Right lobe of liver (tissue), 6 donors: ENCODE measurements around the gene TMEM131. TPM values are rescaled to one million over a fixed set of nuclear protein-coding genes. Genes with fewer than 3 reads are reported as not detected.
"Not testable (repeated sequence)": the region's sequence is repeated elsewhere in the genome, so short reads cannot be mapped to it uniquely, and the experiment has no call there.

ENCODE experiments used
- ATAC-seq, 4 donors: fragments of 200-7000 bp; cut with Tn5 transposase; one replicate each; pipeline ENCODE4 v1.9.1; 2020; ENCODE audit warnings: mild to moderate bottlenecking in 4 of 4, moderate library complexity in 4 of 4
- DNase-seq, 3 donors: peaks; one replicate each; pipeline ENCODE4 v3.0.0-alpha.2; 2020
- H3K27ac ChIP-seq, 3 donors: fragments of 200-600 bp; one replicate each; pipeline ENCODE4 v1.8.0; 2022
- H3K27me3 ChIP-seq, 2 donors: fragments of 200-600 bp; one replicate each; pipeline ENCODE4 v1.8.0; 2022
- H3K36me3 ChIP-seq, 4 donors: fragments of 200-600 bp; sonication (generic) in 1 of 4; one replicate each; pipeline versions ENCODE4 v1.5.1 to v1.8.0; 2017 to 2022; ENCODE audit warnings: control low read depth in 1 of 4
- H3K4me1 ChIP-seq, 4 donors: fragments of 200-600 bp; sonication (generic) in 1 of 4; one replicate each; pipeline versions ENCODE4 v1.5.1 to v1.8.0; 2017 to 2022; ENCODE audit warnings: control low read depth in 1 of 4
- H3K4me3 ChIP-seq, 3 donors: fragments of 200-600 bp; one replicate each; pipeline ENCODE4 v1.8.0; 2022
- H3K9me3 ChIP-seq, 4 donors: fragments of 200-600 bp; sonication (generic) in 1 of 4; one replicate each; pipeline versions ENCODE4 v1.5.1 to v1.8.0; 2017 to 2022; ENCODE audit warnings: control low read depth in 1 of 4
- CTCF ChIP-seq, 4 donors: fragments of 200-600 bp in 3 of 4; fragments of 450-650 bp in 1 of 4; IDR thresholded peaks; one replicate each; pipeline versions ENCODE4 v1.5.1 to v1.8.0; 2016 to 2022; ENCODE audit warnings: antibody characterized with exemption in 4 of 4, mild to moderate bottlenecking in 2 of 4
- POLR2A ChIP-seq: fragments of 450-650 bp; IDR thresholded peaks from one replicate; pipeline ENCODE4 v1.6.1; 2017; ENCODE audit warnings: antibody characterized with exemption, mild to moderate bottlenecking
- WGBS: methylation state at CpG from one replicate; pipeline ENCODE4 v1.1.6; 2018; ENCODE audit warnings: low coverage, low lambda C conversion rate; ENCODE audit not compliant: insufficient coverage; ENCODE audit errors: missing lambda C conversion rate; 5-methylcytosine and 5-hydroxymethylcytosine counted together
- intact Hi-C, 2 donors: fragments of 100-400 bp; cut with DNase I; formaldehyde crosslinking; loops; one replicate each; pipeline versions ENCODE4 v1.11.2 to v1.14.1; 2022
- total RNA-seq, 6 experiments: library from RNA; depleted of rRNA in 2 of 6; stranded (reverse); fragments of >200 nt in 2 of 6; fragmentation: NEBNext Ultra II Directional in 3 of 6; extraction: Animal tissue kit (Norgen Biotek cat#: 25700) in 3 of 6; gene quantifications; one replicate each; pipeline versions ENCODE4 v1.1.0 to v1.2.4, GENCODE V29; 2016 to 2023
- donor health status: DM: no; HTN: yes; CAD: no.
- donor health status: DM: no; HTN: no; CAD: no.
- donor health status: DM: no; HTN: no; CAD: no.
- donor health status: DM: no; HTN: yes; CAD: no.
- donor health status: DM: no; HTN: yes; CAD: no.

TMEM131 gene
- total RNA-seq, 6 experiments from 2014 or later = 14.8 to 34.0 (median 17.8) TPM

- ATAC-seq (no peak), DNase-seq (no peak)
- Histone ChIP-seq H3K4me3 (no peak overlapping the region), H3K27ac (no peak overlapping the region), H3K4me1 (peaks cover 0 to 8% (median 3%) of the 10 kb centered on the region in 4 donors), H3K36me3 (peaks cover 0 to 3% (median under 1%) of the 10 kb centered on the region in 4 donors), H3K27me3 (no peaks in the 10 kb centered on the region), H3K9me3 (no peaks in the 10 kb centered on the region)
- intact Hi-C loops = no loop called here
- WGBS = 26% methylated on average over 2 of the region's 2 CpGs
- TF ChIP-seq POLR2A (no peak), CTCF (IDR thresholded peaks at IDR 0.05) (no peak)
Measured at GRCh38 chr2:97926946-97927345, 68.8 kb downstream of the TMEM131 start.

- Histone ChIP-seq H3K27me3 (no peaks in the 10 kb centered on the region), H3K9me3 (no peaks in the 10 kb centered on the region), H3K4me1 (no peaks in the 10 kb centered on the region), H3K4me3 (no peak overlapping the region), H3K27ac (no peak overlapping the region), H3K36me3 (peaks cover 0 to 3% (median under 1%) of the 10 kb centered on the region in 4 donors)
- intact Hi-C loops = no loop called here
- 95% methylated on average over 3 of the region's 4 CpGs for WGBS
- DNase-seq (no peak), ATAC-seq (no peak)
- TF ChIP-seq POLR2A (no peak), CTCF (IDR thresholded peaks at IDR 0.05) (no peak)
Measured at GRCh38 chr2:97924194-97924593, 71.6 kb downstream of the TMEM131 start.

- H3K4me1 ChIP-seq = no peaks in the 10 kb centered on the region
- no peaks in the 10 kb centered on the region for H3K27me3 ChIP-seq
- H3K9me3 ChIP-seq = no peaks in the 10 kb centered on the region
- intact Hi-C loops = no loop called here
- no peak overlapping the region for H3K4me3 ChIP-seq
- TF ChIP-seq POLR2A (no peak), CTCF (IDR thresholded peaks at IDR 0.05) (no peak)
- ATAC-seq = no peak
- no peak for DNase-seq
- H3K36me3 ChIP-seq = peaks cover 0 to 2% (median 0%) of the 10 kb centered on the region in 4 donors
- no peak overlapping the region for H3K27ac ChIP-seq
- 100% methylated on average over 2 of the region's 3 CpGs for WGBS
Measured at GRCh38 chr2:97919858-97920257, 75.9 kb downstream of the TMEM131 start.

GRCh38 chr2:97918818-97919217 is 76.9 kb downstream of the TMEM131 start:
- WGBS = 98% methylated on average over 4 of the region's 4 CpGs
- DNase-seq (no peak), ATAC-seq (no peak)
- no peak overlapping the region for H3K27ac ChIP-seq
- H3K4me1 ChIP-seq = no peaks in the 10 kb centered on the region
- H3K27me3 ChIP-seq = no peaks in the 10 kb centered on the region
- H3K9me3 ChIP-seq = no peaks in the 10 kb centered on the region
- H3K36me3 ChIP-seq = peaks cover 0 to 2% (median 0%) of the 10 kb centered on the region in 4 donors
- H3K4me3 ChIP-seq = no peak overlapping the region
- intact Hi-C loops = no loop called here
- TF ChIP-seq POLR2A = no peak
- no peak for TF ChIP-seq CTCF (IDR thresholded peaks at IDR 0.05)

GRCh38 chr2:97917668-97918067 is 78.1 kb downstream of the TMEM131 start:
- 96% methylated on average over 5 of the region's 7 CpGs for WGBS
- H3K36me3 ChIP-seq, DNase-seq, H3K4me3 ChIP-seq, H3K4me1 ChIP-seq, ATAC-seq, H3K27ac ChIP-seq, H3K27me3 ChIP-seq, intact Hi-C loops, H3K9me3 ChIP-seq: not testable (repeated sequence)
